GM03348 (cell line): ENCODE measurements around the gene BOLA2B.
"Not testable (repeated sequence)": the region's sequence is repeated elsewhere in the genome, so short reads cannot be mapped to it uniquely, and the experiment has no call there.

Source experiments
- DNase-seq: peaks from one replicate; pipeline ENCODE4 v3.0.0; 2012; ENCODE audit warnings: low spot score

BOLA2B gene

DNA sequence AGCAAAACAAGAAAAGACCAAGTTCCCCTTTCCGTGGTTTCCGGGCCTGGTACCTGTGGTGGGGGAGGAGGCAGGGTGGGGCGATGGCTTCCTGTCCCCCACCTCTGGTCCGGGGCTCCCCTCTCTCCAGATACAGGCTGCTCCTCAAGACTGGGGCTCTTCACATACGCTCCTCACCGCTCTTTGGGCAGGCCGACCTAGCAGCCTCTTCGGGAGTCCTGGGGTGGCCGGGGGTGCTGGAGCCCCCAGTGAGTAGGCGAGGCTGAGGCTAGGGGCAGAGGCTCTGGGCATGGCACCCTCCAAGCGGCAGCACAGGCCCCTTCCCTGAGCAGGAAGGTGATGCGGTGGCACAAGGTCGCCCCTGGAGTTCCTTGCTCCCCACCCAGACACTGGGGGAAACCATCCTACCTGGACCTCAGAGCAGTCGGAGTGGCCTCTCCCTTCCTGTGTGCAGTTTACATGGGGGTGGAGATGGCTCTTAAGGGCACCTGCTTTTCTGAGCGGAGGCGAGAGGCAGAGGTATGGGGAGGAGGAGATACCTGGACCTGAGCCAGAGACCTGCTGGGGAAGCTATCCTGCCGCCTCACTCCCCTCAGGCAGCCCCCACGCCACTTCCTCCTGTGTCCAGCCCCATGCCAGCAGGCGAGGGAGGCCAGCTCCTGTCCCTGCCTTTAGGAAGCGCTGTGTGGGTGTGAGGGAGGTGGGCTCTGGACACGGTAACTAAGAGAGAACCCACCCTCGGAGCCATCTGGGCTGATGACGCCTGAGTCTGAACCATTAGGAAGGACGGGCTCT is 9.2 kb downstream of the BOLA2B start:
- no peak for DNase-seq

DNA sequence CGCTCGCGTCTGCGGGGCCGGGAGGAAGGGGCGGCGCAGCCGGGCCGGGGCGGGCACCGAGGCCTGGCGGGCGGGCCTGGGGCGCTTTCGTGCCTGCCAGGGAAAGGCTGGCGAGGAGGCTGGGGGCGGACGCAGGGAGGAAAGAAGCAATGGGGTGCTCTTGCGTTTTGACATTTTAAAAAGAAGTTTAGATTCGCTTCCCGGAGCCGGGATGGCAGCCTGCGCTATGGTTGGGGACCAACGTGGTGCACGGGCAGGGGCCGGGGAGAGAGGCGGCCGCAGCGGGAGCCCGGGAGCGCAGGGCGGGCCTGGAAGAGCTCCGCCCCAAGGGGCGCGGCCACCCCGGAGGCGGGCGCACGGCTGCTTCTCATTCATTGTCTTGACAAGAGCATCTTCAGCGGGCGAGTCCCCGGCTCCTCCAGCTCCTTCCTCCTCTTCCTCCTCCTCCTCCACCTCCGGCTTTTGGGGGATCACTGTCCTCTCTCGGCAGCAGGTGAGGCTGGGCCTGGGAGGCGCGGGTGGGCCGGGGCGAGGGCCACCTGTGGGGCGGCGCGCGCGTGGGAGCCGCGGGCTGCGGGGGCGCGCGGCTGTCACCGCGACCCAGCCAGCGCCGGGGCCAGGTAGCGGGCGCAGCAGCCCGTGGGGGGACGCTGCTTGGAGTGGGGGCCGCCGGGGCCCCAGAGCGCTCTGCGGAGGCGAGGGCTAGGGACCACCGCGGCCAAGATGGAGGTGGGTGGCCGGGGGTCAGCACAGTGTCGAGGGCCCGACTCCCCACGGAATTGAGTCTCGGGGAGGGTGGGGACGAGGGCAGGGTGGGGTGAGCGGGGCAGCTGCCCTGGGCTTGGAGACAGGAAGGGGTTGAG is 10.0 kb downstream of the BOLA2B start, which contains the start of gene CORO1A:
Gene CORO1A (plus strand): TSS at position 370 of the 863 bp plus-strand sequence. CDS start 1,608 bp downstream, outside the sequence.
- DNase-seq = peak; percentile 90

DNA sequence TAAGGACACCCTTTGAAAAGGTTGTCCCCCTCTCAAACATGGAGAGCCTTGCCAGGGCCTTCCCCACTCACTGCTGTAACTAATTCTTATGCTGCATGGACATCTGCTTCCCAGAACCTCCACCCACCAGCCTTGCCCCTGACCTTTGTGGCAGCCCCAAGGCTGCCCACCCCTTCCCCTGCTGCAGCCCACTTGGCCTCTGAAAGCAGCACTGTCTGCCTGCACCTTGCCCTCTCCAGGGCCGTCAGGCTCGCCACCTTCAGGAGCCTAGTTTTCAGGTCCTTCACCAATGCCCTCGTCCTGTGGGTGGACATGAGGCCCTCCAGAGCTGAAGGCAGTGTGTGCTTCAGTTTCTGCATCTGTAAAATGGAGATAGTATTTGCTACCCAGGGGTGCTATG is 12.7 kb downstream of the BOLA2B start:
- no peak for DNase-seq

DNA sequence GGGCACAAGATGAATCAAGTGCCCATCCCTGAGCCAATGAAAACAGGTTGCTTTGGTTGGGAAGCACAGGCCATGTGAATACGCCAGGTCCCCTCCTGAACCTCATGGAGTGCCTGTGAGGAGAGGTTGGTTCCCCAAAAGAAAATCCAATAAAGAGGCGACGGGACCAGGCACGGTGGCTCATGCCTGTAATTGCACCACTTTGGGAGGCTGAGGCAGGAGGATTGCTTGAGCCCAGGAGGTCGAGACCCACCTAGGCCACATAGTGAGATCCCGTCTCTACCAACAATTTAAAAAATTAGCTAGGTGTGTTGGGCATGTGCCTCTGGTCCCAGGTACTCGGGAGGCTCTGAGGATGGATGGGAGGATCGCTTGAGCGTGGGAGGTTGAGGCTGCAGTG is 13.5 kb downstream of the BOLA2B start:
- no peak for DNase-seq

DNA sequence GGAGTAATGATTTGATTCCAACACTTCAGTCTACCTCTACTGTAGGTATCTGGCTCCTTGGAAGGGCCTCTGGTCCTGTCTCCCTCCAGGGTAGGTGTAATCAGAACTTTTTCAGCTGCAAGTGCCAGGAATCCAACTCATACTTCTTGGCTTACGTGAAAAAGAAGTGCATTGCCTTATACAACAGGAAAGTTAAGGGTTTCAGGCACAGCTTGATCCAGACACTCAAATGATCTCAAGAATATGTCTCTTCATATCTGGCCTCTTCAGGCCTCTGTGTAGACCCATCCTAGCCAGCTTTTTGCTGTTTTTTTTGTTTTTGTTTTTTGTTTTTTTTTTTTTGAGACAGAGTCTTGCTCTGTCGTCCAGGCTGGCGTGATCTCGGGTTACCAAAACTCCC is 14.3 kb downstream of the BOLA2B start:
- no peak for DNase-seq

DNA sequence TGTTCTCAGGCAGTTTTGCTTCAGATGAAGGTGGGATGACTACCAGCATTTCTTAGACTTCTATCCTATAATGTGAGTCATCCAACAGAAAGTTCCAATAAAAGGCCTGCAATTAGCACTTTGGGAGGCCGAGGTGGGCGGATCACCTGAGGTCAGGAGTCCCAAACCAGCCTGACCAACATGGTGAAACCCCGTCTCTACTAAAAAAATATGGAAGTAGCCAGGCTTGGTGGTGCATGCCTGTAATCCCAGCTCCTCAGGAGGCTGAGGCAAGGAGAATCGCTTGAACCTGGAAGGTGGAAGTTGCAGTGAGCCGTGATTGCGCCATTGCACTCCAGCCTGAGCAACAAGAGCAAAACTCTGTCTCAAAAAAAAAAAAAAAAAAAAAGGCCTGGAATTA is 16.6 kb downstream of the BOLA2B start:
- not testable (repeated sequence) for DNase-seq

DNA sequence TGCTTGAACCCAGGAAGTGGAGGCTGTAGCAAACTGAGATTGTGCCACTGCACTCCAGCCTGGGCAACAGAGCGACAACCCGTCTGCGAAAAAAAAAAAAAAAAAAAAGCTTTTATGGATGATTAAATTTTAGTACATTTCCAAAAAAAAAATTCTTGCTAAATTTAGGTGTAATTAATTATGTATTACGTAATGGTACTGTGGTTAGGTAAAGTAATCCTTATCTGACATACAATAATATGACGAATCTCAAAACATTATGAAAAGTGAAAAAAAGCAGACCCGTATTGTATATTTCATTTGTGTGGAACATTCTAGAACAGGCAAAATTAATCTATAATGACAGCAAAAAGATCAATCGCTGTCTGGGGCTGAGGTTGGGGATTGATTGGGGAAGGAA is 20.4 kb downstream of the BOLA2B start:
- no peak for DNase-seq

DNA sequence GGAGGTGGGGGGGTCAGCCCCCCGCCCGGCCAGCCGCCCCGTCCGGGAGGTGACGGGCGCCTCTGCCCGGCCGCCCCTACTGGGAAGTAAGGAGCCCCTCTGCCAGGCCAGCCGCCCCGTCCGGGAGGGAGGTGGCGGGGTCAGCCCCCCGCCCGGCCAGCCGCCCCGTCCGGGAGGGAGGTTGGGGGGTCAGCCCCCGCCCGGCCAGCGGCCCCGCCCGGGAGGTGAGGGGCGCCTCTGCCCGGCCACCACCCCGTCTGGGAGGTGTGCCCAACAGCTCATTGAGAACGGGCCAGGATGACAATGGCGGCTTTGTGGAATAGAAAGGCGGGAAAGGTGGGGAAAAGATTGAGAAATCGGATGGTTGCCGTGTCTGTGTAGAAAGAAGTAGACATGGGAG is 23.3 kb downstream of the BOLA2B start:
- DNase-seq = not testable (repeated sequence)

DNA sequence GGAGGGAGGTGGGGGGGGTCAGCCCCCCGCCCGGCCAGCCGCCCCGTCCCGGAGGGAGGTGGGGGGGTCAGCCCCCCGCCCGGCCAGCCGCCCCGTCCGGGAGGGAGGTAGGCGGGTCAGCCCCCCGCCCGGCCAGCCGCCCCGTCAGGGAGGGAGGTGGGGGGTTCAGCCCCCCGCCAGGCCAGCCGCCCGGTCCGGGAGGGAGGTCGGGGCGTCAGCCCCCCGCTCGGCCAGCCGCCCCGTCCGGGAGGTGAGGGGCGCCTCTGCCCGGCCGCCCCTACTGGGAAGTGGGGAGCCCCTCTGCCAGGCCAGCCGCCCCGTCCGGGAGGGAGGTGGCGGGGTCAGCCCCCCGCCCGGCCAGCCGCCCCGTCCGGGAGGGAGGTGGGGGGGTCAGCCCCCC is 24.1 kb downstream of the BOLA2B start:
- DNase-seq = not testable (repeated sequence)

DNA sequence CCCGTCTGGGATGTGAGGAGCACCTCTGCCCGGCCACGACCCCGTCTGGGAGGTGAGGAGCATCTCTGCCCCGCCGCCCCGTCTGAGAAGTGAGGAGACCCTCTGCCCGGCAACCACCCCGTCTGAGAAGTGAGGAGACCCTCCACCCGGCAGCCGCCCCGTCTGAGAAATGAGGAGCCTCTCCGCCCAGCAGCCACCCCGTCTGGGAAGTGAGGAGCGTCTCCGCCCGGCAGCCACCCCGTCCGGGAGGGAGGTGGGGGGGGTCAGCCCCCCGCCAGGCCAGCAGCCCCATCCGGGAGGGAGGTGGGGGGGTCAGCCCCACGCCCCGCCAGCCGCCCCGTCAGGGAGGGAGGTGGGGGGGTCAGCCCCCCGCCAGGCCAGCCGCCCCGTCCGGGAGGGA is 24.7 kb downstream of the BOLA2B start:
- not testable (repeated sequence) for DNase-seq

DNA sequence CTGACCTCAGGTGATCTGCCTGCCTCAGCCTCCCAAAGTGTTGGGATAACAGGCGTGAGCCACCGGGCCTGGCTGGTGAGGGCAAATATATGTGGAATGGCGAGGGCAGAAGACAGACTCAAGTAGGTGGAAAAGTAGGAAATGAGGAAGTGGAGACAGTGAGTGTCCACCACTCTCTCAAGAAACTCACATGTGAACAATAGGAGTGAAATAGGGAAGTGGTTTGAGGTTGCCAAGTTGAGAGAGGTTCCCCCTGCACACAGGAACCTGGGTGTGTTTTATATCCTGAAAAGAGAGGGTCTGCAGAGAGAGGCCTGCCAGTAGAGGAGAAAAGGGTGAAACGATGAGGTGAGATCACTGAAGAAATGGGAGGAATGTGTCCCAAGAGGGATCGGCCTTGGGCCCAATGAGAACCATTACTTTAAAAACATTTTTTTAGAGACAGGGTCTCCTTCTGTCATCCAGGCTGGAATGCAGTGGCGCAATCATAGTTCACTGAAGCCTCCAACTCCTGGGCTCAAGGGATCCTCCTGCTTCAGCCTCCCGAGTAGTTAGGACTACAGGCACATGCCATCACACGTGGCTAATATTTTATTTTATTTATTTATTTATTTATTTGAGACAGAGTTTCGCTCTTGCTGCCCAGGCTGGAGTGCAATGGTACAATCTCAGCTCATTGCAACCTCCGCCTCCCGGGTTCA is 27.1 kb downstream of the BOLA2B start:
- DNase-seq = no peak

DNA sequence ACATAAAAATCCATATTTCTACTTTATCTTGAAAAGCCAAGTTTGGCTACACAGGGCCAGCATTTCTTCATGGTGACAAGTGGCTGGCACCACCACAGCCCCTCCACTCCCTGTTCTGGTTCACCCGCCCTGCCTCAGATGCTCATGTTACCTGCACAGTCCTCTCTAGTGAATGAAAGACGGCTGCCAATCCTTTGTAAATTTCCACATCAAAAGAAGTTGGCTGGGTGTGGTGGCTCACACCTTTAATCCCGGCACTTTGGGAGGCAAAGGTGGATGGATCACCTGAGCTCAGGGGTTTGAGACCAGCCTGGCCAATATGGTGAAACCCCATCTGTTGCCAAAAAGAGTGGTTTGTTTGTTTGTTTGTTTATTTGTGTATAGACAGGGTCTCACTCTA is 29.9 kb downstream of the BOLA2B start:
- no peak for DNase-seq

DNA sequence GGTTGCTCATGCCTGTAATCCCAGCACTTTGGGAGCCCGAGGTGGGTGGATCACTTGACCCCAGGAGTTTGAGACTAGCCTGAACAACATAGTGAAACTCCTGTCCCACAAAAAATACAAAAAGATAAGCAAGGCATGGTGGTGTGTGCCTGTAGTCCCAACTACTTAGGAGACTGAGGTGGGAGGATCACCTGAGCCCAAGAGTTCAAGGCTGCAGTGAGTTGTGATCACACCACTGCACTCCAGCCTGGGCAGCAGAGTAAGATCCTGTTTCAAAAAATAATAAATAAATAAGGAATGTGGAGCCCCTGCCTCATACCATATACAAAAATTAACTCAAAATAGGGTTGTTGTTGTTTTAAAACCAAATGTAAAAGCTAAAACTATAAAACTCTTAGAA is 36.3 kb downstream of the BOLA2B start:
- no peak for DNase-seq

DNA sequence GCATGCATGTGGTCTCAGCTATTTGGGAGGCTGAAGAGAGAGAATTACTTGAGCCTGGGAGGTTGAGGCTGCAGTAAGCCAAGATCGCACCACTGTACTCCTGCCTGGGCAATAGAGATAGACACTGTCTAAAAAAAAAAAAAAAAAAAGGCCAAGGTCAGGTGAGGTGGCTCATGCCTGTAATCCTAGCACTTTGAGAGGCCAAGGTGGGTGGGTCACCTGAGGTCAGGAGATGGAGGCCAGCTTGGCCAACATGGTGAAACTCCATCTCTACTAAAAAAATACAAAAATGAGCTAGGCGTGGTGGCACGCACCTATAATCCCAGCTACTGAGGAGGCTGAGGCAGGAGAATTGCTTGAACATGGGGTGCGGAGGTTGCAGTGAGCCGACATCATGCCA is 38.3 kb downstream of the BOLA2B start:
- no peak for DNase-seq

DNA sequence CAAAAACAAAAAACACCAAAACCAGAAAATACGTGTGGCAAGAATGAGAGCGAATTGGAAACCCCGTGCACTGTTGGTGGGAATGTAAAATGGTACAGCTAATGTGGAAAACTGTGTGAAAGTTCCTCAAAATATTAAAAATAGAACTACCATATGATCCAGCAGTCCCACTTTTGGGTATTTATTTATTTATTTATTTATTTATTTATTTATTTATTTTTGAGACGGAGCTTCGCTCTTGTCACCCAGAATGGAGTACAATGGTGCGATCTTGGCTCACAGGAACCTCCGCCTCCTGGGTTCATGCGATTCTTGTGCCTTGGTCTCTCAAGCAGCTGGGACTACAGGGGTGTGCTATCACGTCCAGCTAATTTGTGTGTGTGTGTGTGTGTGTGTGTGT is 40.9 kb downstream of the BOLA2B start:
- no peak for DNase-seq

DNA sequence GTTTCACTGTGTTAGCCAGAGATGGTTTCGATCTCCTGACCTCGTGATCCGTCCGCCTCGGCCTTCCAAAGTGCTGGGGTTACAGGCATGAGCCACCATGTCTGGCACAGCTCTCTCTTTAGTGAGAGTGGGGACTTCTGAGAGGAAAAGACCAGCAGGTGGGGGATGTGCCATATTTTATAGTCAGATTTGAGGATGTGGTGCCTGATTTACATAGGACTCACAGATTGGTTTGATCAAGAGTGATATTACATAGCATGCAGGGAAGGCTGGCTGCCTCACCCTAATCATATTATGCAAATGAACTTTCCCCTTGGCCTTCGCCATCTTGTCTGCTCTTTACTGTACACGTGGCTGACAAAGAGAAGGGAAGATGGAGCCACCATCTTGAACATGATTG is 42.4 kb downstream of the BOLA2B start:
- DNase-seq = no peak

DNA sequence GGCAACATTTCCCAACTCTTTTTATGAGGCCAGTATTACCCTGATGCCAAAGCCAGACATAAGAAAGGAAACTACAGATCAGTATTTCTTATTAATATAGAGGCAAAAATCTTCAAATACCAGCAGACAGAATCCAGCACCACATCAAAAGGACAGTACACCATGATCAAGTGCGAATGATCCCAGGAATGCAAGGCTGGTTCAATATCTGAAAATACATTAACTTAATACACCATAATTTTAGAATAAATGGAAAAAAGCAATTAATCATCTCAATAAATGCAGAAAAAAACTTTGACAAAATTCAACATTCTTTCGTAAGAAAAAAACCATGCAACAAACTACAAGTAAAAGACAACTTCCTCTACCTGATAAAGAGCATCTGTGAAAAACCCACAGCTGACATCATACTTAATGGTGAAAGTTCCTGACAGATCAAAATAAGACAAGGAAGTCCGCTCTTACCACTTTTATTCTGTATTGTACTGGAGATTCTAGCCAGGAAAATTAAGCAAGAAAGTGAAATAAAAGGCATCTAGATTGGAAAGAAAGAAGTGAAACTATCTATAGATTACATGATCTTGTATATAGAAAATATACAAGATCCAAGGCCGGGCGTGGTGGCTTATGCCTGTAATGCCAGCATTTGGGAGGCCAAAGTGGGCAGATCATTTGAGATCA is 44.1 kb downstream of the BOLA2B start:
- DNase-seq = no peak

DNA sequence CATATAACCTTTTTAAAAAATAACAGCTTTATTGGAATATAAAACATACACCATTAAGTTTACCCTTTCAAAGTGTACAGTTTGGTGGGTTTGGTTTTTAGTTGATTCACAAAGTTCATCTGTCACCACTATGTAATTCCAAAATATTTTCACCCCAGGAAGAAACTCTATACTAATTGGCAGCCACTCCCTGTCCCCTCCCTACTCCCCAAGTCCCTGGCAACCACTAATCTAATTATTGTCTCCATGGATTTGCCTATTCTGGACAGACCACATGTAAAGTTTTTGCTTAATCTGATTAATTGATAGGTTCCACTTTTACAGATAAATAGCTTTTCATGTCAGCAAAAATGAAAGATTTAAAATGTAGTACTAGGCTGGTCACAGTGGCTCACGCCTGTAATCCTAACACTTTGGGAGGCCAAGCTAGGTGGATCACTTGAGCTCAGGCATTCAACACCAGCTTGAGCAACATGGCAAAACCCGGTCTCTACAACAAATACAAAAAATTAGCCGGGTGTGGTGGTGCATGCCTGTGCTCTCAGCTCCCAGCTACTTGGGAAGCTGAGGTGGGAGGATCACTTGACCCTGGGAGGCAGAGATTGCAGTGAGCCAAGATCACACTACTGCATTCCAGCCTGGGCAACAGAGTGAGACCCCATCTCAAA is 45.5 kb downstream of the BOLA2B start:
- DNase-seq = no peak

DNA sequence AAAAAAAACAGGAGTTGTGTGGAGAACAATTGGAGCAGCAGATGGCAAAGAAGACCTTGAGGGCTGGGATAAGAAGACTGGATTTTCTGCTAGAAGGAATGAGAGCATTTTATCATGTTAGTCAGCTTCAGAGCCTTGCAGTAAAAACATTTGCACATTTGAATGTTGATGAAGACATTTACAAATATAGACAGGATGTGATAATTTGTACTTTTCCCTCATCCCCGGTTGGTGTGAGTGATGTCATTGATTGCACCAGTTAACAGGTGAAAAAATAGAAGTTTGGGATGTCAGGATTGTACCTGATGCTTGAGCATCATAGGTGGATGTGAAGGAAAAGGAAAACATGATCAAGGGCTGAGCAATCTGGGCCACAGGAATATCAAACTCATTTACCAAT is 47.8 kb downstream of the BOLA2B start:
- no peak for DNase-seq

DNA sequence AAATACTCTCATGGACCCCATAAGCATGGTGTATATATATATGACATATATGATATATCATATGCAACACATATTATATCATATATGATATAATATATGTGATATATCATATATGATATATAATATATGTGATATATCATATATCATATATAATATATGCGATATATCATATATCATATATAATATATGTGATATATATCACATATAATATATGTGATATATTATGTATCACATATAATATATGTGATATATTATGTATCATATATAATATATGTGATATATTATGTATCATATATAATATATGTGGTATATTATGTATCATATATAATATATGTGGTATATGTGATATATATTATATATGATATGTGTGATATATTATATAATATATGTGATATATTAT is 48.5 kb downstream of the BOLA2B start:
- no peak for DNase-seq

DNA sequence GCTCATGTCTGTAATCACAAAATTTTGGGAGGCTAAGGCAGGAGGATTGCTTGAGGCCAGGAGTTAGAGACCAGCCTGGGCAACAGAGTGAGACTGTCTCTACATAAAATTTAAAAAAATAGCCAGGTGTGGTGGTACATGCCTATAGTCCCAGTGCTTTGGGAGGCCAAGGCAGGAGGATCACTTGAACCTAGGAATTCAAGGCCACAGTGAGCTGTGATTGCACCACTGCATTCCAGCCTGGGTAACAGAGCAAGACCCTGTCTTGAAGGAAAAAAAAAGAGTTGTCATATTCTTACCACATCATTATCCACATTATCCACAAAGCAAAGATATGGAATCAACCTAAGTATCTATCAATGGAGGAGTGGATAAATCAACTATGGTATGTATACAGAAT is 49.4 kb downstream of the BOLA2B start:
- no peak for DNase-seq

DNA sequence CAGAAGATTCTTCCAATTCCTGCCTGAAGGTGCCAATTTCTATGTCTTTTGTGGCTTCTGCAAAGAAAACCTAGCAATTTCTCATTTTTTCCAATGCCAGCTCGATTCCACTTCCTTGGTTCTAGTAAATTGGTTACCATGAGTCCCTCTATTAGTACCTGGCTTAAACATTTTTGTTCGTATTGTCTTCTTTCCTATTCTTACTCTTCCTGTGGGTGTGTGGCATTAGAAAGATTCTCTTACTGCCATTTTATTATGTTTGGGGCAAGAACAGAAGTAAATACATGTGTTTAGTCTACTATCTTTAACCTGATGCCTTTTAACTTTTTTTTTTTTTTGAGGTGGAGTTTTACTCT is 50.1 kb downstream of the BOLA2B start:
- no peak for DNase-seq
